ENCODE measurements around the gene GDE1.

The GDE1 gene, protein sequence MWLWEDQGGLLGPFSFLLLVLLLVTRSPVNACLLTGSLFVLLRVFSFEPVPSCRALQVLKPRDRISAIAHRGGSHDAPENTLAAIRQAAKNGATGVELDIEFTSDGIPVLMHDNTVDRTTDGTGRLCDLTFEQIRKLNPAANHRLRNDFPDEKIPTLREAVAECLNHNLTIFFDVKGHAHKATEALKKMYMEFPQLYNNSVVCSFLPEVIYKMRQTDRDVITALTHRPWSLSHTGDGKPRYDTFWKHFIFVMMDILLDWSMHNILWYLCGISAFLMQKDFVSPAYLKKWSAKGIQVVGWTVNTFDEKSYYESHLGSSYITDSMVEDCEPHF

DNA sequence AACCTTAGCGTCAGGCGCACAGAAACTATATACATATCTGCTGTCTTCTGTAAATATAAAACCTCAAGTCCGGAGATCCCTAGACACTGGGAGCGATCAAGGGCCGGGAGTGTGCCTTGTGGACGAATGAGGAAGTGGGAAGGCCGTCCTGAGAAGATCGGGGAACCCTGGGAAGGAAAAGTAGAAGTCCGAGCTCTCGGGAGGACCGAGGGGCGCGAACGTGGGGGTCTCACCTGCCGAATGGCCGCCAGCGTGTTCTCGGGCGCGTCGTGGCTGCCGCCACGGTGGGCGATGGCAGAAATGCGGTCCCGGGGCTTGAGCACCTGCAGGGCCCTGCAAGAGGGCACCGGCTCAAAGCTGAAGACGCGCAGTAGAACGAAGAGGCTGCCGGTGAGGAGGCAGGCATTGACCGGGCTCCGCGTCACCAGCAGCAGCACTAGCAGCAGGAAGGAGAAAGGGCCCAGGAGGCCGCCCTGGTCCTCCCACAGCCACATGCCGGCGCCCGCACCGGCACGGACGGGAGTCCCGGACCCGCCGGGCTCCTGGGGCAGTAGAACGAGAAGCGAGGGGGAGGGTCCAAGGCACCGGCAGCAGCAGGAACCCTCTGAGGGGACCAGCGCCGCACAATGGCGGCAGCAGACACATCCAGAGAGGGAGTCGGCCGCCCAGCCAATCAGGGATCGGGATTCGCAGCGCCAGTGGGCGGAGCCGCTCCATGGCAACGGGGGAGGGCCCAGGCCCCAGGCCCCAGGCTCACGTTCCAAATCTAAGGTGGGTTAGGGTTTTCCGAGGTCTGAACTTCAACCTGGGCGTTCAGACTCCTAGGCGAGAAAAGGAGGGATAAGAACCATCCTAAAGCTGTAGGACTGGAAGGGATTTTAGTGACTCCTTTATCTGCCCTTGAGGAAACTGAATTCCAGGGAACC is at the start of gene GDE1:
Gene GDE1, minus strand, starts transcription at position 628 of the 926 bp plus-strand sequence. Its CDS starts 134 bp downstream, at position 494.
- Histone ChIP-seq H3K4me3 (replicated peaks; ENCODE audit: low read depth, low read length) (peak within 1 kb of the TSS; percentile 80), H3K36me3 (ENCODE audit: control insufficient read depth, insufficient read depth, low read length) (no peaks in the 10 kb centered on the region; the same call in 1 of the 2 replicates), H3K27me3 (replicated peaks; ENCODE audit: control insufficient read depth, insufficient read depth, low read length) (no peaks in the 10 kb centered on the region)
- TF ChIP-seq, protein P1, sequence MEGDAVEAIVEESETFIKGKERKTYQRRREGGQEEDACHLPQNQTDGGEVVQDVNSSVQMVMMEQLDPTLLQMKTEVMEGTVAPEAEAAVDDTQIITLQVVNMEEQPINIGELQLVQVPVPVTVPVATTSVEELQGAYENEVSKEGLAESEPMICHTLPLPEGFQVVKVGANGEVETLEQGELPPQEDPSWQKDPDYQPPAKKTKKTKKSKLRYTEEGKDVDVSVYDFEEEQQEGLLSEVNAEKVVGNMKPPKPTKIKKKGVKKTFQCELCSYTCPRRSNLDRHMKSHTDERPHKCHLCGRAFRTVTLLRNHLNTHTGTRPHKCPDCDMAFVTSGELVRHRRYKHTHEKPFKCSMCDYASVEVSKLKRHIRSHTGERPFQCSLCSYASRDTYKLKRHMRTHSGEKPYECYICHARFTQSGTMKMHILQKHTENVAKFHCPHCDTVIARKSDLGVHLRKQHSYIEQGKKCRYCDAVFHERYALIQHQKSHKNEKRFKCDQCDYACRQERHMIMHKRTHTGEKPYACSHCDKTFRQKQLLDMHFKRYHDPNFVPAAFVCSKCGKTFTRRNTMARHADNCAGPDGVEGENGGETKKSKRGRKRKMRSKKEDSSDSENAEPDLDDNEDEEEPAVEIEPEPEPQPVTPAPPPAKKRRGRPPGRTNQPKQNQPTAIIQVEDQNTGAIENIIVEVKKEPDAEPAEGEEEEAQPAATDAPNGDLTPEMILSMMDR (IDR thresholded peaks at IDR 0.05; ENCODE audit: insufficient read depth, low read length, poor library complexity, severe bottlenecking) = peak; percentile 64
- DNase-seq (ENCODE audit: extremely low read depth, insufficient read length) = peak; percentile 91

DNA sequence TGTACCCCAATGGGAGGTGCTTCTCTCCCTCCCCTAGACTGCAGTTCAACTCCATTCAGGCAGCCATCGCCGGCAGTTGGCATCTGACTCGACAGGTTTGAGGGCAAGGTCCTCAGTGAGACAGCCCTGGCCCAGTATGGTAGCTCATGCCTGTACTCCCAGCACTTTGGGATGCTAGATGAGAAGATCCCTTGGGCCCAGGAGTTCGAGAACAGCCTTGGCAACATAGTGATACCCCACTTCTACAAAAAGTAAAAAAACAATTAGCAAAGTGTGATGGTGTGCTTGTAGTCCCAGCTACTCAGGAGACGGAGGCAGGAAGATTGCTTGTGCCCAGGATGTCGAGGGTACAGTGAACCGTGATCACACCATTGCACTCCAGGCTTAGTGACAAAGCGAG is 45.7 kb upstream of the GDE1 start:
- H3K27me3 ChIP-seq (replicated peaks; ENCODE audit: control insufficient read depth, insufficient read depth, low read length) = no peaks in the 10 kb centered on the region
- peaks cover 9% of the 10 kb centered on the region for H3K36me3 ChIP-seq (ENCODE audit: control insufficient read depth, insufficient read depth, low read length)
- no peak overlapping the region for H3K4me3 ChIP-seq (replicated peaks; ENCODE audit: low read depth, low read length)
- TF ChIP-seq, protein P1 (IDR thresholded peaks at IDR 0.05; ENCODE audit: insufficient read depth, low read length, poor library complexity, severe bottlenecking) = no peak
- no peak for DNase-seq (ENCODE audit: extremely low read depth, insufficient read length)

DNA sequence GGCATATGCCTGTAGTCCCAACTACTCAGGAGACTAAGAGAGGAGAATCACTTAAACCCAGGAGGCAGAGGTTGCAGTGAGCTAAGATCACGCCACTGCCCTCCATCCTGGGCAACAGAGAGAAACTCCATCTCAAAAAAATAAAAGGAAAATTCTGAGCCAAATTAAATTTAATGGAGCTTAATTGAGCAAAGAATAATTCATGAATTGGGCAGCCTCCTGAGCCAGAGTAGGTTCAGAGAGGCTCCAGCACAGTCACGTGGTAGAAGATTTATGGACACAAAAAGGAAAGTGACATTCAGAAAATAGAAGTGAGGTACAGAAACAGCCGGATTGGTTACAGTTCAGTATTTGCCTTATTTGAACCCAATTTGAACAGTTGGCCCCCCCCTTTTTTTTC is 44.5 kb upstream of the GDE1 start:
- TF ChIP-seq, protein P1 (IDR thresholded peaks at IDR 0.05; ENCODE audit: insufficient read depth, low read length, poor library complexity, severe bottlenecking) = no peak
- peaks cover 9% of the 10 kb centered on the region for H3K36me3 ChIP-seq (ENCODE audit: control insufficient read depth, insufficient read depth, low read length)
- no peak for DNase-seq (ENCODE audit: extremely low read depth, insufficient read length)
- no peak overlapping the region for H3K4me3 ChIP-seq (replicated peaks; ENCODE audit: low read depth, low read length)
- H3K27me3 ChIP-seq (replicated peaks; ENCODE audit: control insufficient read depth, insufficient read depth, low read length) = no peaks in the 10 kb centered on the region

DNA sequence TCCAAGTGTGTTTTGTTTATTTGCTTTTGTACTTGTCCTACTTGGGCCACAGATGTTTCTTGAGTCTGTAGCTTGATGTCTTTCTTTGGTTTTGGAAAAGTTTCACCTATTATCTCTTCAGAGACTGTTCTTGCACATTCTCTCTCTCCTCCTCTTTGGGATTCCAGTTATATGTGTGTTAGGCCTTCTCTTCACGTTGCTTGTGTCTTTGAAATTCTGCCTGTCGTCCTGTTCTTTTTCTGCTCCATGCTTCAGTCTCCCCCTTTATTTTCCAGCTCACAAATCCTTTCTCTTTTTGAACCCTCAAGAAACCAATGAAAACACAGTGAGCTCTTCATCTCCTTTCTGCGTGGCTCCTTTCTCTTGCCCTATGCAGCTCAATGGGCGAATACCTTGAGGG is 41.5 kb upstream of the GDE1 start:
- no peaks in the 10 kb centered on the region for H3K27me3 ChIP-seq (replicated peaks; ENCODE audit: control insufficient read depth, insufficient read depth, low read length)
- H3K4me3 ChIP-seq (replicated peaks; ENCODE audit: low read depth, low read length) = no peak overlapping the region
- TF ChIP-seq, protein P1 (IDR thresholded peaks at IDR 0.05; ENCODE audit: insufficient read depth, low read length, poor library complexity, severe bottlenecking) = no peak
- DNase-seq (ENCODE audit: extremely low read depth, insufficient read length) = no peak
- peaks cover 3% of the 10 kb centered on the region for H3K36me3 ChIP-seq (ENCODE audit: control insufficient read depth, insufficient read depth, low read length)

DNA sequence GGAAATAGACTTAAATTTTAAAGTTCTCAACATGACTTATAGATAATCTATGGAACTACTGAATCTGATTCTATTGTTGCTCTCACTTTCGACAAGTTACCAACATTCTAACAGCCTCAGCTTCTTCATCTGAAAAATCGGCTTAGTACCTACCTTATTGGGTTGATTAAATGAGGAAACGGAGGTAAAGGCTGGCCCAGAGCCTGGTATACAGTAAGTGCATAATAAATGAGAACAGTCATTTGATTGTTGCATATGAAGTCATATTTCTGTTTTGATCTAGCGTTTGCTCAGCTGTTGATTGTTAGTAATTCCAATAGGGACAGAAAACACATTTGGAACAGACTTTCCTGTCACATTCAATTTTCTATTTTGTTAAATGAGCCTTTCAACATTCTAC is 38.2 kb upstream of the GDE1 start:
- DNase-seq (ENCODE audit: extremely low read depth, insufficient read length) = no peak
- no peak overlapping the region for H3K4me3 ChIP-seq (replicated peaks; ENCODE audit: low read depth, low read length)
- TF ChIP-seq, protein P1 (IDR thresholded peaks at IDR 0.05; ENCODE audit: insufficient read depth, low read length, poor library complexity, severe bottlenecking) = no peak
- peaks cover 2% of the 10 kb centered on the region; the same call in 1 of the 2 replicates for H3K36me3 ChIP-seq (ENCODE audit: control insufficient read depth, insufficient read depth, low read length)
- H3K27me3 ChIP-seq (replicated peaks; ENCODE audit: control insufficient read depth, insufficient read depth, low read length) = no peaks in the 10 kb centered on the region
